ENCODE data around the gene TWF2. TPM values are rescaled to one million over a fixed set of nuclear protein-coding genes. Genes with fewer than 3 reads are reported as not detected.
"Not testable (repeated sequence)": the region's sequence is repeated elsewhere in the genome, so short reads cannot be mapped to it uniquely, and the experiment has no call there.

TWF2 gene
- total RNA-seq = 10 to 100 TPM; 40.7 to 41.9 TPM
- 32.6 TPM for polyA plus RNA-seq (2013, experiment 1 of 2)
- 27.3 TPM for polyA plus RNA-seq (2013, experiment 2 of 2)
- long read RNA-seq, experiment 1, transcript TWF2-201 (9 exons, 1,718 nt) = major isoform, 19 of 27 reads
- long read RNA-seq, experiment 1, partial matches to known transcripts = 6 of 27 reads
- long read RNA-seq, experiment 1, other reads (novel, unspliced or antisense) = 2 of 27 reads
- long read RNA-seq, experiment 2, transcript TWF2-201 (9 exons, 1,718 nt) = major isoform, 98 of 108 reads
- long read RNA-seq, experiment 2, partial matches to known transcripts = 4 of 108 reads
- long read RNA-seq, experiment 2, other reads (novel, unspliced or antisense) = 6 of 108 reads
- long read RNA-seq, experiment 3, transcript TWF2-201 (9 exons, 1,718 nt) = major isoform, 322 of 343 reads
- long read RNA-seq, experiment 3, partial matches to known transcripts = 4 of 343 reads
- long read RNA-seq, experiment 3, other reads (novel, unspliced or antisense) = 17 of 343 reads
- long read RNA-seq, experiment 4, transcript TWF2-201 (9 exons, 1,718 nt) = major isoform, 137 of 142 reads
- long read RNA-seq, experiment 4, partial matches to known transcripts = 1 of 142 reads
- long read RNA-seq, experiment 4, other reads (novel, unspliced or antisense) = 4 of 142 reads

DNA sequence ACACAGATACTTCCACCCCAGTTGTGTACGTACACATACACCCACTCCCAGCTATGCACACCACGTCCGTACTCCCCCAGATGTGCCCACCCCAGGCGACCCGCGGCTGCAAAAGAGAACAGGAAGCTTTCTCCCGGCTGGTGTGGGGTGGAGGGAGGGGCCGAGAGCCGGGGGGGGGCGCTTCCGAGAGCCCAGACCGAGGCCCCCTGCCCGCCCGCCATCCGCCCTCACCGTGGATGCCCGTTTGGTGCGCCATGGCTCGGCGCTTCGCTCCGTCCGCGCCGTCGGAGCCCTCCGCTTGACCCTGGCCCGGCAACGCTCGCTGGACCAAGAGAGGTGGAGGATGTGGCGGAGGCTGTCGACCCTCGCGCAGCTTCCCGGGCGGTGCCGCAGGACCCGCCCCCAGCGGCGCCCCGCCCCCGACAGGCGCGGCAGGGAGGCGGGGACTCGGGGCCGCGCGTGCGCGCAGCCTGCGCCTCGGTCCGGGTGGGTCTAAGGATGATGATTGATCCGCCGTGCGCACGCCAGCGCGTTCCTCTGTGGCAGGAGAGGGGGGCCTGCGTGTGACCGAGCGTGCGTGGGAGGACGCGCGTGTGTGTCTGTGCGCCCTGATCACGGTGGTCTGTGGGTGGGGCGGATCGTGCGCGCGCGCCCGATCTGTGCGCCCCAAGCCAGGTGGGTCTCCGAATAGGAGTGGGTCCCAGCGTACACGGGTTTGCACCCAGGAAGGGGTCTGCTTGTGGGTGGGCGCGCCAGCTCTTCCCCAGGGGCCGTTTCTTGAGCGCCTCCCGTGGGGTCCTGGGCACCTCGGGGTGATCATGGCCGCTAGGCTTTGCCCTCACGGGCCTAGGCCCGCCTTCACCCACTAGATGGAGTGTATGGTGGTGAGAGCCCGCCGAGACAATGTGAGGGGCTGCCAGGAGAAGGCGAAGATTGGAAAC lies at the start of gene TWF2:
Gene TWF2 (minus strand): TSS at position 398 of the 941 bp plus-strand sequence. CDS start 142 bp downstream, at position 256.
- Mint-ChIP-seq H3K27ac (peak within 1 kb of the TSS; percentile 92), H3K4me3 (peak within 1 kb of the TSS; percentile 89), H3K4me1 (peaks cover 24% of the 10 kb centered on the region), H3K36me3 (ENCODE audit: low read depth) (peaks cover 4% of the 10 kb centered on the region), H3K9me3 (peaks cover 2% of the 10 kb centered on the region), H3K27me3 (ENCODE audit: insufficient read depth) (peaks cover 9% of the 10 kb centered on the region)
- Histone ChIP-seq H3K9ac (ENCODE audit: extremely low read depth, low read length, poor library complexity, severe bottlenecking) (peak within 1 kb of the TSS; percentile 47), H3K4me1 (ENCODE audit: control insufficient read depth, insufficient read depth, low read length) (peaks cover 4% of the 10 kb centered on the region), H3K4me3 (ENCODE audit: low read length) (peak within 1 kb of the TSS; percentile 97), H3K36me3 (ENCODE audit: control insufficient read depth, insufficient read depth, low read length) (no peaks in the 10 kb centered on the region), H3K27me3 (ENCODE audit: control insufficient read depth, insufficient read depth, low read length, poor library complexity, severe bottlenecking) (peaks cover under 1% of the 10 kb centered on the region), H3K9me3 (ENCODE audit: control insufficient read depth, low read length) (no peaks in the 10 kb centered on the region), H3K27ac (ENCODE audit: low read depth, low read length) (peak within 1 kb of the TSS; percentile 59)
- peak; percentile 73 for TF ChIP-seq CTCF (conservative IDR thresholded peaks at IDR 0.05)
- peak; percentile 92 for DNase-seq
- 1 to 6% methylated on average over 12 to 91 of the region's 92 CpGs for WGBS, 2 experiments (ENCODE audit: insufficient coverage in 1 of 2, insufficient read length in 1 of 2)

DNA sequence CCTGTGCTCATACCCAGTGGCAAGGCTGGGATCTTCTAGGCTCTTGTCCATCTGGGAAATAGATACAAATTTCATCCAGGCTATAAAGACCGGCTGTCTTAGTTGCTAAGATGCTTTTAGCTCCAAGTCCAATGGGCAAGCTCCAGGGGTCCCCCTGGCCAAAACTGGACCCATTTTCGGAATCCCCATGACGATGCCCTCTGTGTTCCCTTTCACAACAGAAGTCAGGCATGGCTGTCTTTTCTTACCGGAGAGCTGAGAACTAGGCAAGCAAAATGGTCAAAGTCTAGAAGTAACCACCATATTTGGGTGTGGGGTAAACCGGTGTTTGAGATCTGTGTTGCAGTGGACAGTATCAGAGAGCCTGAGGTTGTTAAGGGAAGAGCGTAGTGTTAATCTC lies 49.7 kb upstream of the TWF2 start:
- H3K9me3 ChIP-seq (ENCODE audit: control insufficient read depth, low read length) = no peaks in the 10 kb centered on the region
- peaks cover 1% of the 10 kb centered on the region for H3K36me3 Mint-ChIP-seq (ENCODE audit: low read depth)
- DNase-seq = no peak
- 94 to 95% methylated on average over 5 to 6 of the region's 6 CpGs for WGBS, 2 experiments (ENCODE audit: insufficient coverage in 1 of 2, insufficient read length in 1 of 2)
- no peak for TF ChIP-seq CTCF (conservative IDR thresholded peaks at IDR 0.05)
- no peak overlapping the region for H3K9ac ChIP-seq (ENCODE audit: extremely low read depth, low read length, poor library complexity, severe bottlenecking)
- H3K4me3 ChIP-seq (ENCODE audit: low read length) = peak overlapping the region; percentile 93
- H3K27me3 Mint-ChIP-seq (ENCODE audit: insufficient read depth) = no peaks in the 10 kb centered on the region
- H3K4me3 Mint-ChIP-seq = peak overlapping the region; percentile 92
- peaks cover 25% of the 10 kb centered on the region for H3K4me1 Mint-ChIP-seq
- no peaks in the 10 kb centered on the region for H3K9me3 Mint-ChIP-seq
- H3K27ac ChIP-seq (ENCODE audit: low read depth, low read length) = no peak overlapping the region
- peaks cover 11% of the 10 kb centered on the region for H3K36me3 ChIP-seq (ENCODE audit: control insufficient read depth, insufficient read depth, low read length)
- H3K27ac Mint-ChIP-seq = peak overlapping the region; percentile 16
- no peaks in the 10 kb centered on the region for H3K27me3 ChIP-seq (ENCODE audit: control insufficient read depth, insufficient read depth, low read length, poor library complexity, severe bottlenecking)
- peaks cover 17% of the 10 kb centered on the region for H3K4me1 ChIP-seq (ENCODE audit: control insufficient read depth, insufficient read depth, low read length)

GRCh38 chr3:52286777-52287110 lies 47.8 kb upstream of the TWF2 start:
- Mint-ChIP-seq H3K36me3 (ENCODE audit: low read depth) (peaks cover 1% of the 10 kb centered on the region), H3K27me3 (ENCODE audit: insufficient read depth) (no peaks in the 10 kb centered on the region), H3K9me3 (no peaks in the 10 kb centered on the region), H3K4me3 (peak overlapping the region; percentile 92), H3K4me1 (peaks cover 38% of the 10 kb centered on the region), H3K27ac (peak overlapping the region; percentile 100)
- WGBS, 2 experiments (ENCODE audit: insufficient coverage in 1 of 2, insufficient read length in 1 of 2) = 89 to 93% methylated on average over 5 to 8 of the region's 8 CpGs
- Histone ChIP-seq H3K36me3 (ENCODE audit: control insufficient read depth, insufficient read depth, low read length) (peaks cover 3% of the 10 kb centered on the region), H3K4me1 (ENCODE audit: control insufficient read depth, insufficient read depth, low read length) (peaks cover 20% of the 10 kb centered on the region), H3K27me3 (ENCODE audit: control insufficient read depth, insufficient read depth, low read length, poor library complexity, severe bottlenecking) (no peaks in the 10 kb centered on the region), H3K9me3 (ENCODE audit: control insufficient read depth, low read length) (no peaks in the 10 kb centered on the region), H3K27ac (ENCODE audit: low read depth, low read length) (no peak overlapping the region), H3K9ac (ENCODE audit: extremely low read depth, low read length, poor library complexity, severe bottlenecking) (peak overlapping the region; percentile 87), H3K4me3 (ENCODE audit: low read length) (peak overlapping the region; percentile 93)
- no peak for DNase-seq
- TF ChIP-seq CTCF (conservative IDR thresholded peaks at IDR 0.05) = no peak

DNA sequence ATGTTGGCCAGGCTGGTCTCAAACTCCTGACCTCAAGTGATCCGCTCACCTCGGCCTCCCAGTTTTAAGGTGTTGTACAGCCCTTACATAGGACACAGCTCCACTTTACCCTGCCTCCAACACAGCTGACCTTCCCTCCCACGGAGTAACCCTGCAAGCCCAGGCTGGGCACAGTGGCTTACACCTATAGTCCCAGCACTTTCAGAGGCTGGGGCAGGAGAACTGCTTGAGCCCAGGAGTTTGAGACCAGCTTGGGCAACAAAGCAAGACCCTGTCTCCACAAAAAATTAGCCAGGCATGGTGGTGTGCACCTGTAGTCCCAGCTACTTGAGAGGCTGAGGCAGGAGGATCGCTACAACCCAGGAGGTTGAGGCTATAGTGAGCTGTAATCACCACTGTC lies 45.1 kb upstream of the TWF2 start:
- H3K4me1 ChIP-seq (ENCODE audit: control insufficient read depth, insufficient read depth, low read length) = peaks cover 18% of the 10 kb centered on the region
- H3K9ac ChIP-seq (ENCODE audit: extremely low read depth, low read length, poor library complexity, severe bottlenecking); H3K27me3 ChIP-seq (ENCODE audit: control insufficient read depth, insufficient read depth, low read length, poor library complexity, severe bottlenecking); H3K36me3 ChIP-seq (ENCODE audit: control insufficient read depth, insufficient read depth, low read length); H3K9me3 ChIP-seq (ENCODE audit: control insufficient read depth, low read length); H3K36me3 Mint-ChIP-seq (ENCODE audit: low read depth); H3K27ac ChIP-seq (ENCODE audit: low read depth, low read length); H3K4me3 Mint-ChIP-seq; H3K9me3 Mint-ChIP-seq; H3K4me3 ChIP-seq (ENCODE audit: low read length); H3K27me3 Mint-ChIP-seq (ENCODE audit: insufficient read depth): not testable (repeated sequence)
- 92 to 97% methylated on average over 3 to 4 of the region's 4 CpGs for WGBS, 2 experiments (ENCODE audit: insufficient coverage in 1 of 2, insufficient read length in 1 of 2)
- peak; percentile 39 for DNase-seq
- peaks cover 45% of the 10 kb centered on the region for H3K4me1 Mint-ChIP-seq
- H3K27ac Mint-ChIP-seq = peak overlapping the region; percentile 76
